Kasumi-1 (cell line): ENCODE measurements around the gene STX3.

Source experiments
- DNase-seq, 2 experiments: peaks; one replicate each; lab custom pipeline; 2025; lab: John Stamatoyannopoulos, UW

Gene STX3

GRCh38 chr11:59754859-59755700 lies at the start of gene STX3:
Gene STX3 (plus strand): TSS chr11:59755376. CDS start chr11:59755606, 230 bp downstream.
- peak; percentile 77 to 83 for DNase-seq

- DNase-seq, result no peak
These were observed 48.5 kb upstream of the STX3 start for GRCh38 chr11:59706518-59707285.

- no peak for DNase-seq
These were observed 47.8 kb upstream of the STX3 start for GRCh38 chr11:59707371-59707770.

GRCh38 chr11:59708537-59708936 lies 46.6 kb upstream of the STX3 start:
- DNase-seq, result no peak

GRCh38 chr11:59710136-59710847 lies 44.9 kb upstream of the STX3 start:
- DNase-seq, result no peak

- no peak for DNase-seq
These were observed 41.4 kb upstream of the STX3 start, which contains the start of gene OR10V1 for GRCh38 chr11:59713745-59714144. Gene OR10V1 (minus strand): TSS chr11:59713845. CDS start chr11:59713845, 0 bp downstream.

GRCh38 chr11:59716051-59716450 lies 39.1 kb upstream of the STX3 start:
- DNase-seq, result no peak

GRCh38 chr11:59719556-59719955 lies 35.6 kb upstream of the STX3 start:
- no peak for DNase-seq

GRCh38 chr11:59724066-59724465 lies 31.1 kb upstream of the STX3 start:
- no peak for DNase-seq

- DNase-seq, result no peak
These were observed 27.8 kb upstream of the STX3 start for GRCh38 chr11:59727426-59727825.

- DNase-seq, result no peak
These were observed 27.0 kb upstream of the STX3 start for GRCh38 chr11:59728154-59728553.

- peak; percentile 15 to 17 for DNase-seq
These were observed 26.3 kb upstream of the STX3 start for GRCh38 chr11:59728913-59729312.

- no peak for DNase-seq
These were observed 25.3 kb upstream of the STX3 start for GRCh38 chr11:59729834-59730233.

GRCh38 chr11:59730896-59731565 lies 24.1 kb upstream of the STX3 start:
- DNase-seq, result no peak

GRCh38 chr11:59746111-59746510 lies 9.1 kb upstream of the STX3 start:
- DNase-seq, result no peak

- DNase-seq, result peak; percentile 78 to 79
These were observed 1.3 kb upstream of the STX3 start for GRCh38 chr11:59753650-59754493.

GRCh38 chr11:59754494-59754858 lies 700 bp upstream of the STX3 start:
- peak; percentile 44 to 59 for DNase-seq

GRCh38 chr11:59755701-59756557 lies 753 bp downstream of the STX3 start:
- peak; percentile 26 to 30 for DNase-seq

- no peak for DNase-seq
These were observed 1.3 kb downstream of the STX3 start for GRCh38 chr11:59756558-59756840.

- no peak for DNase-seq
These were observed 1.7 kb downstream of the STX3 start for GRCh38 chr11:59756845-59757244.
